GM18909 (cell line): ENCODE results near the gene PAK4.
"Not testable (repeated sequence)": the region's sequence is repeated elsewhere in the genome, so short reads cannot be mapped to it uniquely, and the experiment has no call there.

ENCODE experiments used
- ATAC-seq: cut with Tn5 transposase; IDR thresholded peaks from one replicate; pipeline ENCODE4 v1.9.1; 2021; ENCODE audit warnings: mild to moderate bottlenecking; ENCODE audit not compliant: unreplicated experiment, poor library complexity

The PAK4 gene

DNA sequence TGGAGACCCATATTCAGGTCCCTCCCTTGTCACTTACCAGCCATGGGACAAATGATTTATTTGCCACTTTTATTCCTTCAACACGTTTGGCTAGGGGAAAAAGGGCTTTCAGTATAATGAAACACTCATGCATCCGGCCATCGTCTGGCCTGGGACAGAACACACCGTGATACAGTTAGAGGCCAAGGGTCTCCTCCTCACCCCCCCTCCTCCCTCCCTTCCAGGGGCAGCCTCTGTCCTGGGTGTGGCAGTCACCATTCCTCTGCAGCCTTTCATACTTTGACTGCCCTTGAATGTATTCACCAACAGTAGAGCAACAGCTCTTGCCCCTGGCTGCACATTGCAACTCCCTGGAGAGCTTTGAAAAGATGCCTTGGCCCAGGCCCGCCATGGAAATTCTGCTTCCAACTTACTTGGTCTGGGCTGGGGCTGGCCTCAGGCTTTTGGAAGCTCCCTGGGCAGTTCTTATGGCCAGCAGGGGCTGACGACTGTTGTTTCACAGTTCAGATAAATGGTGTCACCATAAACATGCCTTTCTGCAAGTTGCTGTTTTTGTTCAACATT lies 3.0 kb downstream of the PAK4 start:
- no peak for ATAC-seq

GRCh38 chr19:39129116-39129515 lies 3.5 kb downstream of the PAK4 start:
- no peak for ATAC-seq

DNA sequence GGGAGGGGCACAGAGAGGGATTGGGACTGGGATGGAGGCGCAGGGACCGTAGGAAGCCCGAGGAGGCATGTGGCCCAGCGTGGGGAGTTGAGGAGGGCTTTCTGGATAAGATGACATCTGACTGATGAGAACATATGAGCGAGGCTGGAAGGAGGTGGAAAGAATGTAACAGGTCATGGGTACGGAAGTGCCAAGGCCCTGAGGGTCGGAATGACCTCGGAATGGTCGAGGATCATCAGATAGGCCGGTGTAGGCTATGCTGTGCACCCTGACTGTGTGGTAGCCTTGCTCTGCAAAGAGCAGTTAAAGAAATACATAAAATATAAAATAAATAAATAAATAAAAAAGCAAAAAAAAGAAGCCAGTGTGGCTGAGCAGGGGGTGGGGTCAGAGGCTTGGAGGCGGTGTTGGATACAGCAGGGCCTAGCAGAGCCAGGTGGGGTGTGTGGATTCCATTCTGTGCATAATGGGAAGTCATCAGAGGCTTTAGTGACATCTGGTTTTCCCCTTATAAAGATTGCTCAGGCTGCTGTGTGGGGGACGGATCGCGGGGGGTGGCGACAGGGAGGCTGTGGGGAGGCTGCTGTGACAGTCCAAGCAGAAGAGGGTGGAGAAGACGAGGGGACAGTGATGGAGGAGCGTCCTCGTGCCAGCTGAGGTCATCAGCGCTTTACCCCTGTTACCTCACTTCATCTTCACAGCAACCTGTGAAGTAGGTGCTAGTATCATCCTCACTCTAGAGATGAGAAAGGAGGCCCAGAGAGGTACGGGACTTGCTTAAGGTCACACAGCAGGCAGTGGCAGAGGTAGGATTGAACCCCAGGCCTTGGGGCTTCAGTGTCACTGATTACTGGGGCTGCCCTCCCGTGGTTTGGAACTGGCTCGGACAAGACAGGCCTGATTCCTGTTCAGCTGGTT lies 5.0 kb downstream of the PAK4 start:
- ATAC-seq = no peak

- no peak for ATAC-seq
Measured at GRCh38 chr19:39131255-39131755, 5.7 kb downstream of the PAK4 start.

- no peak for ATAC-seq
Measured at GRCh38 chr19:39132344-39132969, 6.9 kb downstream of the PAK4 start.

GRCh38 chr19:39133431-39134270 lies 8.1 kb downstream of the PAK4 start:
- ATAC-seq = no peak

DNA sequence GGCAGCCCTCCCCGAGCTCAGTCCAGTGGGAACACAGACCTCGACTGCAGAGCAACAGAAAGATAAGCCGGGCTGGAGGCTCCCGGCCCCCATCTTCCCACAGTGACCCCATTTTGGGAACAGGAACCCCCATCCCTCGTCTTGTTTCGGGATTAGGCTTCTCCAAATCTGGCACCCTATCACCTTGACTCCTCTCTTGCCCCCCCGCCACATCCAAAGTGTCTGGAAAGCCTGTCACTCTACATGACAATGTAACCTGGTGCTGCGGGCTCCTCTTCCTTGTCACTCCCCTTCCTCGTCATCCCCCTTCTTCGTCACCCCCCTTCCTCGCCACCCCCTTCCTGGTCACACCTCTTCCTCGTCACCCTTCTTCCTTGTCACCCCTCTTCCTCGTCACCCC lies 10.1 kb downstream of the PAK4 start:
- no peak for ATAC-seq

- ATAC-seq = no peak
Measured at GRCh38 chr19:39136225-39136940, 10.8 kb downstream of the PAK4 start.

- ATAC-seq = no peak
Measured at GRCh38 chr19:39137131-39137530, 11.5 kb downstream of the PAK4 start.

DNA sequence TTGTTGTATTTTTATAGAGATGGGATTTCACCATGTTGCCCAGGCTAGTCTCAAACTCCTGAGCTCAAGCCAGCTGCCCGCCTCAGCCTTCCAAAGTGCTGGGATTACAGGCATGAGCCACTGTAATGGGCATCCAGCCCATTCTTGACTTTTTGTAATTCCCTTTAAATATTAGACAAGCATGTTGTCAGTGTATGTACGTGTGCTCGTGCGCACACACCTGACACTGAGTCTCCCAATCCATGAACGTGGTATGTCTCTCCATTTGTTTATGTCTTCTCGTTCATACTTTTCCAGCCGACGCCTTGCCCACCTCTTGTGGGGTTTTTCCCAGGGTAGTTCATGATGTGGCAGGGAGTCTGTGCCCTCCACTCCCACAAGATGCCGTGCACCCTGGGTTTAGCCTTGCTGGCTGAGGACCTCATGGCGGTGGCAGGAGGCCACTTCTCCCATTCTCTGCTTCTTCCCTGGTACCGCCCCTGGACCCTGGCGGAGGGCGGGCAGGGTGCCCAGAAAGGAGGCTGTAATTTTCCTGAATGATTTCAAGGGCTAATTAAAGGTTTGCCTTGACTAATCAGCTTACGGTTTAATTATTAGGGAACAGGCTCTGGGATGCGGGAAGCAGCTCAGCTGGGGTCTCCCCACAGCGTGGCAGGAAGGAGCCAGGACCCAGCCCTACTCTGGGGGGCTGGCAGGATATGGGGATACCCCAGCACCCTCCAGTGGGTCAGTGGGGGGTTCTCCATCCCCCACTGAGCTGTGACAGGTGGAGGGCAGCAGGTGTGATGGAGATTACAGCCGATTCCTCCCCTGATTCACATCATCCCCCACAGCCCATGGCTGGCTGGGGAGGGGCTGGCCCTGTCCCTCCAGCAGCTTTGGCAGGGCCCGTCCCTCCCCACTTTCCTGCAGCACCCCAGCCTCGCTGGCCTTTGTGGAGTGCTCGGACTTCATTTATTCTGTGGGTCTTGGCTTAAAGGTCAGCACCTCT lies 12.9 kb downstream of the PAK4 start:
- ATAC-seq = no peak

- ATAC-seq = no peak
Measured at GRCh38 chr19:39139305-39139874, 13.8 kb downstream of the PAK4 start.

DNA sequence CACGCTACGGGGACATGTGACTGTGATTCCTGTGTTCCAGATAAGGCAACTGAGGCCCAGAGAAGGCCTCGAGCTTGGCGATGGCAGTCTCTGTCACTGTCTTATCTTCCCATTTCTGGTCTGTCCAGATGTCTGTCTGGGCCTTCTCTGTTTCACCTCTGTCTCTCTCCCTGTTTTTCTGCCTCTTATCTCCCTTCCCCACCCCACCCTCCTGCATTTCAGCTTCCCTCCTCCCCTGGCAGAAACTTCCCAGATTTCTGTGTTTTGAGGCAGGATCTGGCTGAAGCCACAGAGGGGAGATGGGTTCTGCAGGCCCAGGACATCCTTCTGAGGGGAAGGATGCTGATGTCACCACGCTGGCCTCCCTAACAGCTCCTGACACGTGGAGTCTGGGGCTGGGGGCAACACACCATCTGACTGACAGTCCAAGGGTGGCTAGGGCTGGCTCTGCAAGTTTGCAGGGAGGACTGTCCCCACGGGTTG lies 14.4 kb downstream of the PAK4 start:
- no peak for ATAC-seq

- no peak for ATAC-seq
Measured at GRCh38 chr19:39140594-39140993, 15.0 kb downstream of the PAK4 start.

DNA sequence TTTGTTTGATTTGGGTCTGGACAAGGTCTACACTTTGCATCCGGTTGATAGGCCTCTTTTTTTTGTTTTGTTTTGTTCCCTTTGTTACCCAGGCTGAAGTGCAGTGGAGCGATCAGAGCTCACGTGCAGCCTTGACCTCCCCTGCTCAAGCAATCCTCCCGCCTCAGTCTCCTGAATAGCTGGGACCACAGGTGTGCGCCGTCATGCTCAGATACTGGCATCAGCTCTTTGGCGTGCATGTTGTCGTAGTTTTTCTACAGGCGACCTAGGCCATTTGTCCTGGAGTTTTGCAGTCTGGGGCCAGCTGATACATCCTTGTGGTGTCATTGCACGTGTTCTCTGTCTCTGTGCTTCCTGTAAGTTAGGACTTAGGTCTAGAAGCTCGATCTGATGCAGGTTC lies 16.3 kb downstream of the PAK4 start:
- ATAC-seq = no peak

- ATAC-seq = no peak
Measured at GRCh38 chr19:39142630-39143029, 17.0 kb downstream of the PAK4 start.

GRCh38 chr19:39143757-39144289 lies 18.2 kb downstream of the PAK4 start:
- not testable (repeated sequence) for ATAC-seq

- ATAC-seq = no peak
Measured at GRCh38 chr19:39144290-39145071, 18.9 kb downstream of the PAK4 start.
